Stimulated activated CD4-positive, alpha-beta T cell treated with anti-CD3 and anti-CD28 coated beads, TNF-alpha, amount 100 ng/mL, for 24 hours (primary cell): Measurements from ENCODE around the gene GATD1.

Experiments
- DNase-seq, 3 experiments: peaks; one replicate each; pipeline ENCODE4 v3.0.0-alpha.2; 2020; ENCODE audit warnings: low read depth in 3 of 3

GATD1 gene

GRCh38 chr11:777288-778255, at the start of gene GATD1:
Gene GATD1, minus strand, starts transcription at chr11:777487. Its CDS starts 25 bp downstream, at chr11:777462.
- peak; percentile 87 to 94 (median 93) for DNase-seq

DNA sequence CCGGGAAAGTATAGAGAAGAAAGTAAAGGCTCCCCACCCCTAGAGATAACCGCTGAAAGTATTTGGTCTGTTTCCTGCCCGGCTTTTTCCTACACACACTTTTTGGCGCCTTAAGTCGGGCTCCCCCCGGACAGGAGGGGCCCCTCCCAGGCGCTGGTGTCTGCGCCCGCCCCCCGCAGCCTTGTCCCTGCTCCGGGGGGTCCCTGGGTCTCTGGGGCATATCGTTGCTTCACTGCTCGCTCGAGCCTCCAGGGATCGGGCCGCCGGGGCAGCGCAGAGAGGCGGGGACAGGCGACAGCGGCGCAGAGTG, 49.5 kb upstream of the GATD1 start:
- no peak for DNase-seq

DNA sequence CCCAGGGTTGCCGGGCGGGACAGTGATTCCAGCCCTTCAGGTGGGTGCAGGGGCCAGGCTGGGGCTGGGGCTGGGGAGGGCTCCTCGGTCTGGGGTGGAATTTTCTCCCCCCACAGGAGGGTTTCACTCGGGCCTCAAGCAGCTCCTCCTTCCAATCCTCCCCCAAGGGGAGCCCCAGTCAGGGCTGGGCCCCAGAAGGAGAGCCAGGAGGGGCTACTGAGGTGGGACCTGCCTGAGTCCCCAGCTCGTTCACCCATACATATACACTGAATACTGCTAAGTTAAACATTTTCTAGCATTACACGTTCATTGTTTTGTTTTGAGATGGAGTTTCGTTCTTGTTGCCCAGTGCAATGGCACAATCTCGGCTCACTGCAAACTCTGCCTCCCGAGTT, 48.9 kb upstream of the GATD1 start:
- DNase-seq: no peak

DNA sequence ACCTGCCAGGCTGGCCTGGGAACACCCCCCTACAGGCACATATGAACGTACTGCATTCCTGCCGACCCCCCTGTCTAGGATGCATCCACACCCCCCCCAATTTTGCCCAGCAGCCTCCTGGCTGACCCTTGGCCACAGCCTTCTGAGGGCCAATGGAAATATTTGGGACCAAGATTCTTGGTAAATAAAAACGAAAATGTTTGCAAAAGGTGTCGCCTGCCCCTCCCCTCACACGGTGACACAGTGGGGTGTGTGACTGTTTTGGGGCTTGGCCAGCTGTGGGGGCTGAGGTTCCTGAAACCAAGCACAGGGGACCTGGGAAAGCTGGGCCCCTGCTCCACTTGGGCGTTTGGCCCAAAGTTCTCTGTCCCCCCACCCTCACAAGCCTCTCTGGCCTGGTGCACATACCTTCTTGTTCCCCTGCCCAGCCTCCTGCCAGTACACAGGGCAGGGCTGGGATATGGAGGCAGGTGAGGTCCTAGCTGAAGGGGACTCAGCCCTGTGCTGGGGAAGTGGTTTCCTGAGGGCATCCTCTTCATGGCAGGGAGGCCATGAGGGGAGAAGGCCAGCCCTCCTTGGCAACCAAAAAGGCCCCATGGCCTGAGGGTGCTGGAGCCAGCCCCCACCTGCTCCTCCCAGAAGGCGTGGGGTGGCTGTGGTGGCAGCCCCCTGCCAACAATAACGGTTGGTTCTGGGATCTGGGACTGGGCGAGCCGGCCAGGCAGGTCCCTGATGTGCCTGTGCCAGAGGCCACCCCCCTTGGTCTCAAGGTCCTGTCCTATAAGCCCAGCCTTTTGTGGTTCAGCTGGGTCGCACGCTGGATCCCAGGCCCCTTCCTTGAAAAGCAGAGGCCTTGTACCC, 48.3 kb upstream of the GATD1 start:
- no peak for DNase-seq

GRCh38 chr11:824942-825341, 47.7 kb upstream of the GATD1 start:
- DNase-seq: no peak

DNA sequence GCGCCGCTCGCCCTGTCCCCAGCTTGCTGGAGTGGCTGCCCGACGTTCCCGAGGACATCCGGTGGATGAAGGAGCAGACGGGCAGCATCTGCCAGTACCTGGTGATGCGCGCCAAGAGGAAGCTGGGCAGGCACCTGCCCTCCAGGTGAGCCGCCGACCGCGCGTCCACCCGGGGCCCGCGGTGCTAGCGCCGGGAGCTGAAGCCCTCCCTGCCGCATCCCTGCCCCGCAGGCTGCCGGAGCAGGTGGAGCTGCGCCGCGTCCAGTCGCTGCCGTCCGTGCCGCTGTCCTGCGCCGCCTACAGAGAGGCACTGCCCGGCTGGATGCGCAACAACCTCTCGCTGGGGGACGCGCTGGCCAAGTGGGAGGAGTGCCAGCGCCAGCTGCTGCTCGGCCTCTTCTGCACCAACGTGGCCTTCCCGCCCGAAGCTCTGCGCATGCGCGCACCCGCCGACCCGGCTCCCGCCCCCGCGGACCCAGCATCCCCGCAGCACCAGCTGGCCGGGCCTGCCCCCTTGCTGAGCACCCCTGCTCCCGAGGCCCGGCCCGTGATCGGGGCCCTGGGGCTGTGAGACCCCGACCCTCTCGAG, 47.1 kb upstream of the GATD1 start:
- DNase-seq: no peak

DNA sequence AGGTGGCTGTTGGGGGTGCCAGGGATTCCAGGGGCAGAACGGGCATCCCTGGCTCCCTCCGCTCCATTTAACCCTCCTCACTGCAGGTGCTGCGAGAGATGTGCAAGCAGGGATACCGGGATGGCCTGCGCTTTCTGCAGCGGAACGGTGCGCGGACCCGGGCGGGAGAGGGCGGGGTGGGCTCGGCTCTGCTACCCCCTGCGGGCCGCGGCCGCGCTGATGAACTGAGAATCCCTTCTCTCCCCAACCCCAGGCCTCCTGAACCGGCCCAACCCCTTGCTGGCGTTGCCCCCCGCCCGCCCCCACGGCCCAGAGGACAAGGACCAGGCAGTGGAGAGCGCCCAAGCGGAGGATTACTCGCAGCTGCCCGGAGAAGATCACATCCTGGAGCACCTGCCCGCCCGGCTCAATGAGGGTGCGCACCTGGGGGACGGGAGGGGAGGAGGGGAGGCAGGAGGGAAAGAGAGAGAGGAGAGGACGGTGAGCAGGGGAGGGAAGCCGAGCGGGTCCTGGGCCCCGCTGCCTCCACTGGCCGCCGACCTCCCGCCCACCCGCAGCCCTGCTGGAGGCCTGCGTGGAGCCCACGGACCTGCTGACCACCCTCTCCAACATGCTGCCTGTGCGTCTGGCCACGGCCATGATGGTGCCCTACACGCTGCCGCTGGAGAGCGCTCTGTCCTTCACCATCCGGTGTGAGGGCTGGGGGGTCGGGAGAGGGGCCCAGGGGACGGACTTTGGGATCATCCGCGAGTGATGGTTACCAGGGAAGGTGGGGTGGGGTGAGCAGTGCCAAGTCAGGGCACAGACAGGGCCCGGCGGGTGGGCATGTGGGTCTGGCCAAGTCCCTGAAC, 46.4 kb upstream of the GATD1 start:
- no peak for DNase-seq

DNA sequence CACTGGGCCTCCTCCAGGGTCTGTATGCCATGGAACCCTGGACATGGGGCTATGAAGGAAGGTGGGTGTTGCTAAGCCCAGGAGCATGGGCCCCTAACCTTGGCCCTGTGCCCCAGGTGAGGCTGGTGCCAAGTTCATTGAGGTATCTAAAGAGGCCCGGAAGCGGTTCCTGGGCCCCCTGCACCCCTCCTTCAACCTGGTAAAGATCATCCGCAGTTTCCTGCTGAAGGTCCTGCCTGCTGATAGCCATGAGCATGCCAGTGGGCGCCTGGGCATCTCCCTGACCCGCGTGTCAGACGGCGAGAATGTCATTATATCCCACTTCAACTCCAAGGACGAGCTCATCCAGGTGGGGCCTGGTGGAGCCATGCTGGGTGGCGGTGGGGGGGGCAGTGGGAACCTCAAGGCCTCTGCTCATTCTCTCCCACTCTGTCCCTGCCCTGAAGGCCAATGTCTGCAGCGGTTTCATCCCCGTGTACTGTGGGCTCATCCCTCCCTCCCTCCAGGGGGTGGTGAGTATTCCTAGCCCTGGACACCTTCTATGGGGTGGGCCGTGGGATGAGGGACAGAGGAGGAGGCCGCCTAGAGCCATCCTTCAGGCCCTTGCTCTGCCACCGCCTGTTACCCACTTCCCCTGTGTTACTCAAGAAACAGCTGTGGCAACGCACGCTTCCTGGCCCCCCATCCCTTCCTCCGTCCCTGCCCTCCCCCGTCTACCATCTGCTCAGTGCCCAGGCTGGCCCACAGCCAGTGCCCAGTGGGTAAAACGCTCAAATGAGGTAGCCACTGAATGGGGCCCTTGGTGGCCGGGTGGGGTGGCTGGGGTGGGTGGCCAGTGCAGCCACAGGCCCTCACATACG, 44.5 kb upstream of the GATD1 start:
- DNase-seq: no peak

- DNase-seq: no peak
Observed at GRCh38 chr11:820655-821511, 43.6 kb upstream of the GATD1 start.

DNA sequence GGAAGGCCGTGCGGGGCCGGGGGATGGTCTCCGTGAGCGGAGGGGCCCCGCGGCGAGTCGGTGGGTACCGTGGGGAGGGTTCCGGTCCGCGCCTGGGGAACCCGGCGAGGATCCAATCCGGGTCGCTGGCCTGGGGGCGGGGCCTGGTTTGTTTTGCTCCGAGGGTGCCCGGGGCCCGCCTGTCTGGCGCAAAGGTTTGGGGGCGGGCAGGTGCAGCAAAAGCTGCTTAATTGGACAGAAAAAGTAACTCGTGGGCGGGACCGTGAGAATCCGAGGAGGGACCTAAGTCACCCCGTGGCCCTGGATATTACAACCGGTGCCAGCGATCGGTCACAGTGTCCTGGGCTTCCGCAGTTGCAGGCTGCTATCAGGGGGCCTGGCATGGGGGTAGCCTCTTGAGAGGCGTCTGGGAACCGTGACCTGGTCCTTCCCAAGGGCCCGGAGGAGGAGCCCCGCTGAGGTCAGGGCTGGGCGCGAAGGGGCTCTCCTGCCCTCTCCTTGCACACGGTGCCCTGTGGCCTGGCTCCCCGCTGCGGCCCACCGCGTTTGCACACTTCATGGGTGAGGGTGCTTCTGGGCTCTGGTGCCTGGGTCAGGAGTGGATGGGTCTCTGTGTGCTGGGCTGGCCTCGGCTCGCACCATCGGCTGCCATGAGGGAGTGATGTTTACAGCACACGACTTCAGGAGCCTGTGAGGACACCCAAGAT, 42.8 kb upstream of the GATD1 start:
- DNase-seq: peak; percentile 86 to 94 (median 88)

DNA sequence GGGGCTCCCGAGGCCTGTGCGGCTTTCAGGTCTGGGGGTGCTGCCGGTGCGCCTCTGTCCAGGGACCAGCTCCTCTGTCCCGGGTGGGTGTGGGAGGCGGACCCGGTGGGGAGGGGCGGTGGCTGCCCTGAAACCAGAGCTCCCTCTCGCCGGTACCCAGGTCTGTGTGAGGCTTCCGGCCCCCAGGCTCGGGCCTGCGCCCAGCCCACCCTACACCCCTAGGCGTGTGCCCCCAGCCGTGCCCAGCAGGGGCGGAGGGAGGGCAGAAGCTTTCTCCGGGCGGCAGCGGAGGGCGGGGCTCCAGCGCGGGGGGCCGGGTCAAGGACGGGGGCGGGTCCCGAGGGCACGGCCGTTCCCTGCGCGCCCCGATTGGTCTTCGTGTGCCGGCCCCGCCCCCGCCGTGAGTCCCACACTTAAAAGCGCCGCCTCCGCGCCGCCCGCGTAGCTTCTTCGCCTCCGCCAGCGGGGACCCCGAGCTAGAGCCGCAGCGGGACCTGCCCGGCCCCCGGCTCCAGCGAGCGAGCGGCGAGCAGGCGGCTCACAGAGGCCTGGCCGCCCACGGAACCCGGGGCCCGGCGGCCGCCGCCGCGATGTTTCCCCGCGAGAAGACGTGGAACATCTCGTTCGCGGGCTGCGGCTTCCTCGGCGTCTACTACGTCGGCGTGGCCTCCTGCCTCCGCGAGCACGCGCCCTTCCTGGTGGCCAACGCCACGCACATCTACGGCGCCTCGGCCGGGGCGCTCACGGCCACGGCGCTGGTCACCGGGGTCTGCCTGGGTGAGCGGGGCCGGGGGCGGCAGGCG, 42.0 kb upstream of the GATD1 start:
- DNase-seq: peak; percentile 74 to 93 (median 84)

DNA sequence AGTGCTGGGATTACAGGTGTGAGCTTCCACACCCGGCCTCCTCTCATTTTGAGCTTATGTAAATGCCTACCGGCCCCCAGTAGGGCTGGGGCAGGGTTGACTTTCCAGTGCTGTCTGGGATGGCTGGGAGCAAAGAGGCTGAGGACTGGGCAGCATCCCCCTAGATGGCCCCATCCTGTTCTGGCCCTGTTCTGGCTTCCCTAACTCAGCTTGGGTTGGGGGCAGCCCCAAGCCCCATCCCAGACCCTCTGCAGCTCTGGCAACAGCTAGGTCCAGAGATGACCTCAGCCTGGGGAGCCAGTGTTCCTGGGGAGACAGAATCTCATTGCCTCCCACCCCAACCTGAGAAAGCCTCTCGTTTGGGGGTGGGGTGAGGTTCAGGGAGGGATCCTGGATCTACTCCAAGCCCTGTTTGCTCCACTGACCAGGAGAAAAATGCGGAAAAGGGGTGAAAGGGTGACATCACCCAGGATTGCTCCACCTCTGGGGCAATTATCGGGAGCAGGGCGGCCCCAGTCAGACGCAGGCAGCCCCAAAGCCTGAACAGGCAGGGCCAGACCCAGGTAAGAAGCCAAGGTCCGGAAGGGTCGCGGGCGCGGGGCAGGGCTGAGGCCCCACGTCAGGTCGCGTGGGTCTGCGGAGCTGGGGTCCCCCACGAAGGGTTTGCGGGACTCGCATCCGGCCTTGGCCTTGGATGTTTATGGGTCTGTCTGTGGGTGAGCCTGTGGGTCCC, 41.3 kb upstream of the GATD1 start, which contains the start of gene PNPLA2:
PNPLA2 (plus strand) TSS at position 519 of the 733 bp plus-strand sequence. CDS start 805 bp downstream, outside the sequence.
- DNase-seq: no peak

GRCh38 chr11:816433-816779, 39.1 kb upstream of the GATD1 start:
- DNase-seq: no peak

DNA sequence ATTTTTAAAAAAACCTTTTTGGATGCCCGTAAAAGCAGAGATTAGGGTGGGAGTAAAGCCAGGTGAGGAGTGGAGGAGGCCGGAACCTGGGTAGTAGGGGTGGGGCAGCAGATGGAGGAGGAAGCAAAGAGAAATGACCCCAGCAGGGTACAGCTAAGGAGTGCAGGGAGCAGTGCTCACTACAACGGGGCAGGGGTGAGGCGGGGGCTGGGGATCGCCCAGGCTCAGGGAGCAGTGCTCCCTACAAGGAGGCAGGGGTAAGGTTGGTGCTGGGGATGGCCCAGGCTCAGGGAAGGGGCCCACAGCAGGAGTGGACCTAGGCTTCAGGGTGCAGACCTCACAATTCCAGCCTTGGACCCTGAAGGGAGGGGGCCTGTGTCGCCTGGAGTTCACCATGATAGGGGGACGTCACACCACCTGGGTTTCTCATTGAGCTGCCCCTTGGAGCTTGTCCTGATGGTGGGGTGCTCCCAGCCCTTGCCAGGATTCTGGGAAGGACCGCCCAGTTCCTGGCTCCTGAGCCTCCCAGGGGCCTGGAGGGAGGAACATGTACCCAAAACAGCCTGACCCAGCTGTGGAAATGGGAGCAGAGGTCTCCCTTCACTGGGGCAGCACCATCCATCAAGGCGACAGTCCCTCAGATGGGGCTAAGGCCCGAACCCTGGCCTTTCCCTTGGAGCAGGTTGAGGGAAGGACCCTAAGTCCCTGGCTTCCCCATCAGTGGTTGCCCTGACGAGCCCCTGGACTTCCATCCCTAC, 38.6 kb upstream of the GATD1 start:
- DNase-seq: no peak

GRCh38 chr11:813456-814096, 36.3 kb upstream of the GATD1 start:
- no peak for DNase-seq

- DNase-seq: no peak
Observed at GRCh38 chr11:813072-813455, 35.8 kb upstream of the GATD1 start.
